ENCODE data around the gene CDK5.

The CDK5 gene

GRCh38 chr7:151020231-151020630 lies 37.5 kb downstream of the CDK5 start:
- H3K4me3 ChIP-seq (replicated peaks; ENCODE audit: low read depth, low read length): no peak overlapping the region
- TF ChIP-seq CTCF (IDR thresholded peaks at IDR 0.05; ENCODE audit: low read length, missing control alignments): no peak
- DNase-seq (ENCODE audit: low read depth): no peak

GRCh38 chr7:151019130-151019447 lies 38.6 kb downstream of the CDK5 start:
- no peak for DNase-seq (ENCODE audit: low read depth)
- TF ChIP-seq CTCF (IDR thresholded peaks at IDR 0.05; ENCODE audit: low read length, missing control alignments): no peak
- H3K4me3 ChIP-seq (replicated peaks; ENCODE audit: low read depth, low read length): no peak overlapping the region

GRCh38 chr7:151018421-151019129 lies 39.1 kb downstream of the CDK5 start:
- no peak for DNase-seq (ENCODE audit: low read depth)

GRCh38 chr7:151017953-151018420 lies 39.7 kb downstream of the CDK5 start:
- TF ChIP-seq CTCF (IDR thresholded peaks at IDR 0.05; ENCODE audit: low read length, missing control alignments): peak; percentile 84
- no peak overlapping the region for H3K4me3 ChIP-seq (replicated peaks; ENCODE audit: low read depth, low read length)
- DNase-seq (ENCODE audit: low read depth): peak; percentile 51

More at GRCh38 chr7:151018421-151019129, 39.1 kb downstream of the CDK5 start:
- no peak for TF ChIP-seq CTCF (IDR thresholded peaks at IDR 0.05; ENCODE audit: low read length, missing control alignments)
- no peak overlapping the region for H3K4me3 ChIP-seq (replicated peaks; ENCODE audit: low read depth, low read length)

- no peak overlapping the region for H3K4me3 ChIP-seq (replicated peaks; ENCODE audit: low read depth, low read length)
- no peak for TF ChIP-seq CTCF (IDR thresholded peaks at IDR 0.05; ENCODE audit: low read length, missing control alignments)
- DNase-seq (ENCODE audit: low read depth): no peak
Observed at GRCh38 chr7:151017370-151017952, 40.2 kb downstream of the CDK5 start.

GRCh38 chr7:151016942-151017341 lies 40.8 kb downstream of the CDK5 start:
- DNase-seq (ENCODE audit: low read depth): no peak
- TF ChIP-seq CTCF (IDR thresholded peaks at IDR 0.05; ENCODE audit: low read length, missing control alignments): no peak
- H3K4me3 ChIP-seq (replicated peaks; ENCODE audit: low read depth, low read length): no peak overlapping the region

GRCh38 chr7:151016505-151016904 lies 41.2 kb downstream of the CDK5 start:
- H3K4me3 ChIP-seq (replicated peaks; ENCODE audit: low read depth, low read length): no peak overlapping the region
- TF ChIP-seq CTCF (IDR thresholded peaks at IDR 0.05; ENCODE audit: low read length, missing control alignments): no peak
- no peak for DNase-seq (ENCODE audit: low read depth)
